ENCODE results near the gene PTPN6.

The PTPN6 gene

GRCh38 chr12:6944381-6945186 is 6.6 kb upstream of the PTPN6 start:
- Histone ChIP-seq H3K27ac (replicated peaks) (peak overlapping the region; percentile 98), H3K27me3 (ENCODE audit: insufficient read depth, poor library complexity, severe bottlenecking) (no peaks in the 10 kb centered on the region), H3K4me3 (replicated peaks; ENCODE audit: insufficient read depth, low read length) (peak overlapping the region; percentile 54)
- peak; percentile 93 for TF ChIP-seq CTCF (IDR thresholded peaks at IDR 0.05; ENCODE audit: insufficient read depth, low read length)
- TF ChIP-seq POLR2AphosphoS5 (IDR thresholded peaks at IDR 0.05; ENCODE audit: low read depth) = no peak
- TF ChIP-seq GABPA (IDR thresholded peaks at IDR 0.05; ENCODE audit: low read depth) = 0 out of 2 replicates have a peak, but pooled peaks have one; percentile 11
- peak; percentile 81 to 93 for DNase-seq (ENCODE audit: low read depth in 1 of 2, low spot score in 1 of 2)

GRCh38 chr12:6945613-6946012 is 5.5 kb upstream of the PTPN6 start:
- Histone ChIP-seq H3K4me3 (replicated peaks; ENCODE audit: insufficient read depth, low read length) (no peak overlapping the region), H3K27ac (replicated peaks) (peak overlapping the region; percentile 64), H3K27me3 (ENCODE audit: insufficient read depth, poor library complexity, severe bottlenecking) (no peaks in the 10 kb centered on the region)
- no peak for TF ChIP-seq POLR2AphosphoS5 (IDR thresholded peaks at IDR 0.05; ENCODE audit: low read depth)
- no peak for TF ChIP-seq CTCF (IDR thresholded peaks at IDR 0.05; ENCODE audit: insufficient read depth, low read length)
- TF ChIP-seq SPI1 (IDR thresholded peaks at IDR 0.05; ENCODE audit: borderline replicate concordance, low read depth) = no peak
- no peak for TF ChIP-seq REST (IDR thresholded peaks at IDR 0.05; ENCODE audit: insufficient replicate concordance, low read depth)
- TF ChIP-seq GABPA (IDR thresholded peaks at IDR 0.05; ENCODE audit: low read depth) = no peak
- DNase-seq (ENCODE audit: low read depth in 1 of 2, low spot score in 1 of 2) = no peak

GRCh38 chr12:6946033-6946919 is 4.9 kb upstream of the PTPN6 start:
- TF ChIP-seq SPI1 (IDR thresholded peaks at IDR 0.05; ENCODE audit: borderline replicate concordance, low read depth) = peak; percentile 76
- TF ChIP-seq GABPA (IDR thresholded peaks at IDR 0.05; ENCODE audit: low read depth) = no peak
- no peak for TF ChIP-seq REST (IDR thresholded peaks at IDR 0.05; ENCODE audit: insufficient replicate concordance, low read depth)
- no peak for TF ChIP-seq CTCF (IDR thresholded peaks at IDR 0.05; ENCODE audit: insufficient read depth, low read length)
- peak; percentile 31; the same call in 1 of the 2 replicates for TF ChIP-seq POLR2AphosphoS5 (IDR thresholded peaks at IDR 0.05; ENCODE audit: low read depth)
- Histone ChIP-seq H3K27me3 (ENCODE audit: insufficient read depth, poor library complexity, severe bottlenecking) (no peaks in the 10 kb centered on the region), H3K27ac (replicated peaks) (peak overlapping the region; percentile 64), H3K4me3 (replicated peaks; ENCODE audit: insufficient read depth, low read length) (peak overlapping the region; percentile 32)
- DNase-seq (ENCODE audit: low read depth in 1 of 2, low spot score in 1 of 2) = peak; percentile 86 to 90
